SK-N-SH (cell line): ENCODE measurements around the gene SNAI3. TPM values are rescaled to one million over a fixed set of nuclear protein-coding genes. Genes with fewer than 3 reads are reported as not detected.

Source experiments
- CTCF ChIA-PET: fragments of 300-600, 350-600 bp; formaldehyde crosslinking; extraction: SDS; loops from one replicate; lab custom pipeline; 2021; lab: Yijun Ruan, JAX
- POLR2A ChIA-PET: fragments of 350-600 bp; sonication (Branson Sonifier 250); formaldehyde crosslinking; extraction: SDS; loops from one replicate; lab custom pipeline; 2020; ENCODE audit warnings: antibody characterized with exemption, inconsistent platforms; lab: Yijun Ruan, JAX
- DNase-seq: peaks from one replicate; pipeline ENCODE4 v3.0.0; 2012
- H2AFZ ChIP-seq: fragments of 200-600 bp; sonication (generic); 2 replicates; pipeline ENCODE4 v1.8.1; 2016; ENCODE audit warnings: antibody characterized with exemption, mild to moderate bottlenecking, low read depth
- H3F3A ChIP-seq: fragments of 200-600 bp; sonication (generic); replicated peaks from 2 replicates; pipeline ENCODE3; 2016; ENCODE audit warnings: antibody characterized with exemption, mild to moderate bottlenecking; ENCODE audit not compliant: insufficient read depth
- H3K27ac ChIP-seq, 2 experiments: fragments of 200-500 bp in 1 of 2; fragments of 200-600 bp in 1 of 2; sonication (Bioruptor generic) in 1 of 2; sonication (generic), shearing (Covaris generic) in 1 of 2; 2 replicates each; pipeline versions ENCODE4 v1.5.1 to v1.6.1; 2014 to 2016; ENCODE audit warnings: low read depth in 2 of 2, inconsistent platforms in 1 of 2, low read length in 1 of 2, mild to moderate bottlenecking in 1 of 2, mixed read lengths in 1 of 2
- H3K27me3 ChIP-seq: fragments of 200-600 bp; sonication (generic), shearing (Covaris generic); 2 replicates; pipeline ENCODE4 v1.6.1; 2016; ENCODE audit warnings: mixed run types; ENCODE audit not compliant: insufficient read depth
- H3K36me3 ChIP-seq, 2 experiments: fragments of 200-500 bp in 1 of 2; fragments of 200-600 bp in 1 of 2; sonication (Bioruptor generic) in 1 of 2; sonication (generic) in 1 of 2; replicated peaks in 1 of 2; 2 replicates each; pipeline versions ENCODE3 to v1.5.1; 2014 to 2016; ENCODE audit warnings: low read length in 1 of 2, mild to moderate bottlenecking in 1 of 2; ENCODE audit not compliant: insufficient read depth in 2 of 2, control insufficient read depth in 1 of 2
- H3K4me1 ChIP-seq, 2 experiments: fragments of 200-500 bp in 1 of 2; fragments of 200-600 bp in 1 of 2; sonication (Bioruptor generic) in 1 of 2; sonication (generic), shearing (Covaris generic) in 1 of 2; 2 replicates each; pipeline versions ENCODE4 v1.5.1 to v1.6.1; 2014 to 2016; ENCODE audit warnings: low read depth in 1 of 2, low read length in 1 of 2, mixed run types in 1 of 2; ENCODE audit not compliant: insufficient read depth in 2 of 2, control insufficient read depth in 1 of 2
- H3K4me2 ChIP-seq: fragments of 200-600 bp; sonication (generic), shearing (Covaris generic); 2 replicates; pipeline ENCODE4 v1.6.1; 2017; ENCODE audit warnings: mixed run types
- H3K4me3 ChIP-seq, 2 experiments: fragments of 200-500 bp in 1 of 2; fragments of 200-600 bp in 1 of 2; sonication (Bioruptor generic) in 1 of 2; sonication (generic), shearing (Covaris generic) in 1 of 2; 2 replicates each; pipeline versions ENCODE4 v1.5.1 to v1.8.1; 2014 to 2016; ENCODE audit warnings: low read depth in 2 of 2, inconsistent platforms in 1 of 2, low read length in 1 of 2, mild to moderate bottlenecking in 1 of 2, mixed read lengths in 1 of 2, moderate library complexity in 1 of 2
- H3K79me2 ChIP-seq: fragments of 200-600 bp; sonication (generic); 2 replicates; pipeline ENCODE4 v1.8.1; 2017; ENCODE audit warnings: mild to moderate bottlenecking; ENCODE audit not compliant: insufficient read depth
- H3K9ac ChIP-seq: fragments of 200-600 bp; sonication (generic); 2 replicates; pipeline ENCODE4 v1.6.1; 2017; ENCODE audit warnings: mixed run types
- H3K9me2 ChIP-seq: fragments of 200-600 bp; sonication (generic); 2 replicates; pipeline ENCODE4 v1.6.1; 2017; ENCODE audit warnings: mixed run types
- H3K9me3 ChIP-seq: fragments of 200-600 bp; sonication (generic); 2 replicates; pipeline ENCODE4 v1.6.1; 2017; ENCODE audit warnings: mixed run types, mild to moderate bottlenecking, moderate library complexity
- H4K20me1 ChIP-seq: fragments of 200-600 bp; sonication (generic); 2 replicates; pipeline ENCODE4 v1.6.1; 2017; ENCODE audit warnings: mild to moderate bottlenecking, mixed run types; ENCODE audit not compliant: insufficient read depth
- CHD2 ChIP-seq: fragments of 150-350 bp; IDR thresholded peaks from 2 replicates; pipeline ENCODE4 v1.6.1; 2018; ENCODE audit warnings: low read length; ENCODE audit not compliant: partially characterized antibody
- ELF1 ChIP-seq: IDR thresholded peaks from 2 replicates; pipeline ENCODE4 v1.4.0; 2012
- FOXM1 ChIP-seq: IDR thresholded peaks from 2 replicates; pipeline ENCODE4 v1.4.0; 2012; ENCODE audit warnings: low read depth, mild to moderate bottlenecking
- GABPA ChIP-seq: IDR thresholded peaks from 2 replicates; pipeline ENCODE4 v1.4.0; 2012; ENCODE audit warnings: low read depth, mild to moderate bottlenecking
- JUND ChIP-seq: IDR thresholded peaks from 2 replicates; pipeline ENCODE4 v1.4.0; 2012
- RFX5 ChIP-seq: IDR thresholded peaks from 2 replicates; pipeline ENCODE4 v1.6.1; 2012; ENCODE audit warnings: mild to moderate bottlenecking, improper control_type of control experiment, low read length
- SIN3A ChIP-seq: IDR thresholded peaks from 2 replicates; pipeline ENCODE4 v1.6.1; 2012; ENCODE audit warnings: low read depth, mild to moderate bottlenecking, low read length, moderate library complexity, borderline replicate concordance
- TCF12 ChIP-seq: IDR thresholded peaks from 2 replicates; pipeline ENCODE4 v1.4.0; 2012
- WGBS: methylation state at CpG from one replicate; pipeline ENCODE4 v1.1.6; 2017; ENCODE audit warnings: low lambda C conversion rate; 5-methylcytosine and 5-hydroxymethylcytosine counted together
- polyA plus RNA-seq, 3 experiments: library from polyadenylated mRNA; depleted of rRNA; stranded (reverse); fragments of >200 nt; gene quantifications; 2 replicates each; pipeline ENCODE4 v1.2.3, GENCODE V29; 2012
- TF ChIP-seq, protein P1 (sequence below): IDR thresholded peaks from 2 replicates; pipeline ENCODE4; 2012
- TF ChIP-seq, protein P2 (sequence below): fragments of 150-350 bp; IDR thresholded peaks from 2 replicates; pipeline ENCODE4 v1.6.1; 2017; ENCODE audit warnings: antibody characterized with exemption, low read length, low read depth, borderline replicate concordance
- TF ChIP-seq, protein P3 (sequence below): IDR thresholded peaks from 2 replicates; pipeline ENCODE4 v1.4.0; 2012; ENCODE audit warnings: low read depth

The SNAI3 gene
- polyA plus RNA-seq, 1 of the 3 experiments (the other 2 are of a cell fraction): 0.03 TPM

DNA sequence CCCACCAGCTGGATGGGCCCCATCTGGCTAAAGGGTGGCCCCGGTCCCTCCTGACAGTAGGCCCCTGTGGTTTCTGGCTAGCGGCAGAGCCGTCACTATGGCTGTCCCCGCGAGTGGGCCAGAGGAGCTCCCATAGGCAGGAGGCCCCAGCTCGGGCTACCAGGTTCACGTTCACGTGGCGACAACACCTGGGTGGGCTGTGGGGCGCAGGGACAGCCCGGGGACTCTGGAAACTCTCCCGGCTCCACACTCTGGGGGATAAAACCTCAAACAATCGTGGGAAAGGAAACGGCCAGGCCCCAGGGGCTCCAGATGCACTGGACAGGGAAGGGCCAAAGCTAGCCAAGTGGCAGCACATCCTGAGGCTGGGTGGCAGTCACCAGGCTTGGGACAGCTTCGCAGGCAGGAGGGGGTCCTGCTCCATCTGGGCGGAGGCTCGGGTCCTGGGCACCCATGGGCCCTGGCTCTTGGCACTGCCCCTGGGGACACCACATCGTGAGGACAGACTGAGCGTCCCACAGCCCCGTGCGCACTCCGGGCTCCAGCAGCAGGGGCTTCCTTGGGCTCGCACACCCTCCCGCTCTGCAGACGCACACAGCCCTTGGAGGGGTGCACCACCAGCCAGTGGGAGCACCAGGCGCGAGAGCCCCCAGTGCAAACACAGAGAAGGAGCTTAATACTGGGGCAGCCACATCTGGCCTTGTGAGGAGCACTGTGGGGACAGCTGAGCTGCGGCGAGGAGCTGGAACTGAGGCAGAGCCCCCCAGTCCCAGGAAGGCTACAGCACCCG, 15.5 kb upstream of the SNAI3 start (continued):
- TF ChIP-seq, protein P1, sequence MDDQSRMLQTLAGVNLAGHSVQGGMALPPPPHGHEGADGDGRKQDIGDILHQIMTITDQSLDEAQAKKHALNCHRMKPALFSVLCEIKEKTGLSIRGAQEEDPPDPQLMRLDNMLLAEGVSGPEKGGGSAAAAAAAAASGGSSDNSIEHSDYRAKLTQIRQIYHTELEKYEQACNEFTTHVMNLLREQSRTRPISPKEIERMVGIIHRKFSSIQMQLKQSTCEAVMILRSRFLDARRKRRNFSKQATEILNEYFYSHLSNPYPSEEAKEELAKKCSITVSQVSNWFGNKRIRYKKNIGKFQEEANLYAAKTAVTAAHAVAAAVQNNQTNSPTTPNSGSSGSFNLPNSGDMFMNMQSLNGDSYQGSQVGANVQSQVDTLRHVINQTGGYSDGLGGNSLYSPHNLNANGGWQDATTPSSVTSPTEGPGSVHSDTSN: no peak
- no peak for TF ChIP-seq JUND
- TF ChIP-seq, protein P2, sequence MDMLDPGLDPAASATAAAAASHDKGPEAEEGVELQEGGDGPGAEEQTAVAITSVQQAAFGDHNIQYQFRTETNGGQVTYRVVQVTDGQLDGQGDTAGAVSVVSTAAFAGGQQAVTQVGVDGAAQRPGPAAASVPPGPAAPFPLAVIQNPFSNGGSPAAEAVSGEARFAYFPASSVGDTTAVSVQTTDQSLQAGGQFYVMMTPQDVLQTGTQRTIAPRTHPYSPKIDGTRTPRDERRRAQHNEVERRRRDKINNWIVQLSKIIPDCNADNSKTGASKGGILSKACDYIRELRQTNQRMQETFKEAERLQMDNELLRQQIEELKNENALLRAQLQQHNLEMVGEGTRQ: no peak
- TF ChIP-seq TCF12: no peak

DNA sequence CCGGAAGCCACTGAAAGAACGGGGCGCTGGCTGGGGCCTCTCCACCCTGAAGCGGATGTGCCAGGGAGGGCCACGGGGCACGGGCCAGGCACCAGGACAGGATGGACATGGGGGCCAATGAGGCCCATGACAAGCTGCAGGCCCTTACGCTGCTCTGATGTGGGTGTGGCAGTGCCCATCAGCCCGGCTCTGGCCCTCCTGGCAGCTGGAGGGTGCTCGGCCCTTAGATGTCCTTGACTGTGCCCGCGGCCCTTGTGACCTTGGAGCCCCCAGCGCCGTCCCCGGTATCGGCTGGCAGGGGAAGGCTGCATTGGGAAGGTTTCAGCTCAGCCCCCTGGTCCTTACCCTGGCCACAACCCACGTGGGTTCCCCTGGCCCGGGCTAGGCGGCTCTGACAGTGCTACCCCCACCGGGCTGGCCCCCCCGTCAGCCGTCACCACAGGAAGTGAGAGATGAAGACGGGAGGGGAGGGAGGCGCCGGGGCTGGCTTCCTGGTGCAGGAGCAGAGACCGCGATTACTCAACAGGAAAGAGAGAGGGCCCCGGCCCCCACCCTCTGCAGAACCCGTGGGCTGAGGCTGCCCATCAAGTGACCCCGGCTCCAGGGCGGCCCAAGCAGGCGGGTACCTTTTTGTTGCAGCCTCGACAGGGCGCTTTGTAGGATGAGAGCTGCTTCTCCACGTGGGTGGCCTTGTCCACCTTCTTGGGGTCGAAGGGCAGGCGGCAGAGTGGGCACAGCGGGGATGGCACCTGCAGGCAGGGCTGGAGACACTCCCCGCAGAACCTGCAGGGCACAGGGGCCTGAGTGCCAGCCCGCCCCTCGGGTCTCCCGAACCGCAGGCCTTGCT, 14.6 kb upstream of the SNAI3 start:
- no peaks in the 10 kb centered on the region for H3K27me3 ChIP-seq
- H3K9me3 ChIP-seq: no peaks in the 10 kb centered on the region
- H3K9me2 ChIP-seq: no peaks in the 10 kb centered on the region
- H3K27ac ChIP-seq: peak overlapping the region in 1 of 2 experiments; percentile 44; a peak in 2 of 4 replicates
- H3K4me2 ChIP-seq: peak overlapping the region; percentile 76; the same call in 1 of the 2 replicates
- no peak for DNase-seq
- no peak overlapping the region; a peak in 1 of 4 replicates for H3K4me3 ChIP-seq
- H4K20me1 ChIP-seq: 0 out of 2 replicates have a peak, but pooled peaks cover 6% of the 10 kb centered on the region
- CTCF ChIA-PET: interaction anchor here (0.7 to 1.3 kb wide), 3 partner anchors 16 to 467 kb away, joined by 3 read pairs; no protein-coding TSS in a partner anchor
- H3F3A ChIP-seq: no peaks in the 10 kb centered on the region
- POLR2A ChIA-PET: no interaction called here
- TF ChIP-seq, protein P3, sequence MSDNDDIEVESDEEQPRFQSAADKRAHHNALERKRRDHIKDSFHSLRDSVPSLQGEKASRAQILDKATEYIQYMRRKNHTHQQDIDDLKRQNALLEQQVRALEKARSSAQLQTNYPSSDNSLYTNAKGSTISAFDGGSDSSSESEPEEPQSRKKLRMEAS: peak; percentile 71; the same call in 1 of the 2 replicates
- no peak for TF ChIP-seq FOXM1
- no peak for TF ChIP-seq RFX5
- TF ChIP-seq CHD2: no peak
- TF ChIP-seq ELF1: peak; percentile 71
- peak; percentile 71 for TF ChIP-seq GABPA
- TF ChIP-seq SIN3A: peak; percentile 82; the same call in 1 of the 2 replicates
- TF ChIP-seq, protein P1: peak; percentile 80
- peaks cover 0 to 24% of the 10 kb centered on the region in 2 experiments for H3K36me3 ChIP-seq
- no peak overlapping the region for H3K9ac ChIP-seq
- 67% methylated on average over 17 of the region's 42 CpGs for WGBS
- H2AFZ ChIP-seq: no peak overlapping the region
- peaks cover 8 to 13% of the 10 kb centered on the region in 2 experiments; a peak in 3 of 4 replicates for H3K4me1 ChIP-seq
- peaks cover 35% of the 10 kb centered on the region for H3K79me2 ChIP-seq
